Measurements from ENCODE around the gene PGS1. TPM values are rescaled to one million over a fixed set of nuclear protein-coding genes. Genes with fewer than 3 reads are reported as not detected.

The PGS1 gene
- total RNA-seq, 1 donor from 2014 or later = 52.0 TPM

DNA sequence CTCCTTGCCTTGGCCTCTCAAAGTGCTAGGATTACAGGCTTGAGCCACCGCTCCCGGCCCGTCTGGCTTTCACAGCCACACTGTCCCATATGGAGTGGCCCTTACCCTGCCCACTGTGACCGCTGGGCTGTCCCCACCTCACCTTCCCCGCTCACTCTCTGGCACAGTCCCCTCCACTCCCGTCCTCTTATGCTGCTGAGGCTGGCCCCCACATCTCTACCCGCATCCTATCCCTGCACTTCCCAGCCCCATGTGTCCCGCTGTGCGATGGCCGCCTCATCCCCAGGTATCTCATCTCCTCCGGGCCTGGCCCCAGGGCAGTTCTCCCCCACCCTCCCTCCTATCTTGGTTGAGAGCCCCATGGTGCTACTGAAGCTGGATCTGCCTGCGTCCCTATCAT is 93.2 kb downstream of the PGS1 start:
- TF ChIP-seq, protein P1, sequence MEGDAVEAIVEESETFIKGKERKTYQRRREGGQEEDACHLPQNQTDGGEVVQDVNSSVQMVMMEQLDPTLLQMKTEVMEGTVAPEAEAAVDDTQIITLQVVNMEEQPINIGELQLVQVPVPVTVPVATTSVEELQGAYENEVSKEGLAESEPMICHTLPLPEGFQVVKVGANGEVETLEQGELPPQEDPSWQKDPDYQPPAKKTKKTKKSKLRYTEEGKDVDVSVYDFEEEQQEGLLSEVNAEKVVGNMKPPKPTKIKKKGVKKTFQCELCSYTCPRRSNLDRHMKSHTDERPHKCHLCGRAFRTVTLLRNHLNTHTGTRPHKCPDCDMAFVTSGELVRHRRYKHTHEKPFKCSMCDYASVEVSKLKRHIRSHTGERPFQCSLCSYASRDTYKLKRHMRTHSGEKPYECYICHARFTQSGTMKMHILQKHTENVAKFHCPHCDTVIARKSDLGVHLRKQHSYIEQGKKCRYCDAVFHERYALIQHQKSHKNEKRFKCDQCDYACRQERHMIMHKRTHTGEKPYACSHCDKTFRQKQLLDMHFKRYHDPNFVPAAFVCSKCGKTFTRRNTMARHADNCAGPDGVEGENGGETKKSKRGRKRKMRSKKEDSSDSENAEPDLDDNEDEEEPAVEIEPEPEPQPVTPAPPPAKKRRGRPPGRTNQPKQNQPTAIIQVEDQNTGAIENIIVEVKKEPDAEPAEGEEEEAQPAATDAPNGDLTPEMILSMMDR (conservative IDR thresholded peaks at IDR 0.05) = no peak
- Mint-ChIP-seq H3K36me3 (ENCODE audit: low read depth) (no peaks in the 10 kb centered on the region), H3K27ac (ENCODE audit: unreplicated experiment) (peak overlapping the region; percentile 58), H3K9me3 (no peaks in the 10 kb centered on the region), H3K4me1 (no peaks in the 10 kb centered on the region), H3K4me3 (no peak overlapping the region), H3K27me3 (ENCODE audit: low read depth) (no peaks in the 10 kb centered on the region)
- no peak for DNase-seq (ENCODE audit: low read depth, low spot score)

DNA sequence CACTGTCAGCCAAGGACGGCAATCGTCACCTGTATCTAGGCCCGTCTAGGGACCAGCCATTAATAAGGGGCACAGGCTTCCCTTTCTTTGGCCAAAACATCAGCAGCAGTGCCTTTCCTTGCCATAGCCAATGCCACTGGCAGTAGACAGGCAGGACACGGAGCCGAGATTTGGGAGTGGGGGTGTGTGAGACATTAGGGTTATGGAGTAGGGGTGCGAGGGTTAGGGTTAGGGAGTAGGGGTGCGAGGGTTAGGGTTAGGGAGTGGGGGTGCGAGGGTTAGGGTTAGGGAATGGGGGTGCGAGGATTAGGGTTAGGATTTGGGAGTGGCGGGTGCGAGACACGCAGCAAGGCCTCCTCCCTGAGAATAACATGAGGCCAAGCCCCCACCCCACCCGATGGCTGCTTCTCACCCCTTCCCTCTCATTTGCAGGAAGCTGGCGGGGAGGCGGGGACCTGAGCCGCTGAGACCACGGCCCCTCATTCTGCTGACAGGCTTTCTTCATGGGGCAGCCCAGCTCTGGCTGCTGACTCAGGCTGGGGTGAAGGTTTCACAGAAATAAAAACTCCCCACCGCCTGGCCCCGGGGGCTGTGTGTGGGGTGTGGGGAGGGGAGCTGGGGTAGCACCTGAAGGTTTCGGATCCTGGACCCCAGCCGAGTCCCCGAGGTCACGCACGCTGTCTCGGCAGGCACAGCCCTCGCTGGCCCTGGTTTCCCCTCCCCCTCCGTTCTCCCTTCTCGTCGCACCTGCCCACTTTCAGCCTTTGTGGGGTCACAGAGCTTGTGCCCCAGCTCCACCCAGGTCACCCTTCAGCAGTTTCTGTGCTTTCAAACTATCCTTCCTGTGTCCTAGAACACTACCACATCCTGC is 93.8 kb downstream of the PGS1 start:
- H3K9me3 Mint-ChIP-seq = no peaks in the 10 kb centered on the region
- DNase-seq (ENCODE audit: low read depth, low spot score) = no peak
- no peaks in the 10 kb centered on the region for H3K27me3 Mint-ChIP-seq (ENCODE audit: low read depth)
- no peak overlapping the region for H3K4me3 Mint-ChIP-seq
- TF ChIP-seq, protein P1 (conservative IDR thresholded peaks at IDR 0.05) = no peak
- no peaks in the 10 kb centered on the region for H3K4me1 Mint-ChIP-seq
- H3K27ac Mint-ChIP-seq (ENCODE audit: unreplicated experiment) = peak overlapping the region; percentile 75
- no peaks in the 10 kb centered on the region for H3K36me3 Mint-ChIP-seq (ENCODE audit: low read depth)

DNA sequence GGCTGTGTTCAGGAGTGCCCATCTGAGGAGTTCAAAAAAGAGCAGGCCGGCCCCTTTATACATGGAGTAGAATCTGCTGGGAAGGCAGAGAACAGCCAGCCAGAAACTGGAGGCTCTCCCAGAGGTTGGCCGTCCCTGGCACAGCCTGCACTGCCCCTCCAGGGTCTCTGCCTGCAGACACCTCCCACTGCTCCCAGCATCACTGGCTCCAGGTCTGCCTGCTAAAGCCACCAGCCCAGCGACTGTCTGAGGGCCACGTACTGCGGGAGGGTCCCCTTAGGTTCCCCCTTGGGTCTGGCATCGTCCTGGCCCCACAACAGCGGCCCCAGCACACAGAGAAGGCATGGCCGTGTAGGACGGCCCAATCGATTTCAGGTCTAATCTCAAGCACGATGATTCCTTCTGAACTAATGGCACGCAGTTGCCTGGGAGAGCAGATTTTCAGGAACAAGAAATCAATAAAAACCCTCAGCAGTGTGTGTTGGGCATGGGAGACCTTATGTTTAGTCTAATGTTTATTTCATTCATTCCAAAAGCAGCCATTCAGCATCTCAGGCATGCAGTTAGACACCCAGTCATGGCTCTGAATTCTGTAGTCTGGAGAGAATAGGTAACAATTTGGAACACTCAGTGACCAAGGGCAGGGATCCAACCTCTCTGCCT is 95.6 kb downstream of the PGS1 start:
- no peak overlapping the region for H3K27ac Mint-ChIP-seq (ENCODE audit: unreplicated experiment)
- no peak overlapping the region for H3K4me3 Mint-ChIP-seq
- TF ChIP-seq, protein P1 (conservative IDR thresholded peaks at IDR 0.05) = no peak
- H3K4me1 Mint-ChIP-seq = no peaks in the 10 kb centered on the region
- no peaks in the 10 kb centered on the region for H3K36me3 Mint-ChIP-seq (ENCODE audit: low read depth)
- no peaks in the 10 kb centered on the region for H3K27me3 Mint-ChIP-seq (ENCODE audit: low read depth)
- no peaks in the 10 kb centered on the region for H3K9me3 Mint-ChIP-seq
- DNase-seq (ENCODE audit: low read depth, low spot score) = no peak

Other genes with a start within 250 kb of the PGS1 start
- gene TMC6, start 249.9 kb upstream of the PGS1 start, total RNA-seq = 85.0 and 86.0 TPM in 2 replicates
- gene TMC8, start 247.9 kb upstream of the PGS1 start, total RNA-seq = 0.71 and 0.79 TPM in 2 replicates
- gene C17orf99, start 232.3 kb upstream of the PGS1 start, total RNA-seq = not detected in 2 replicates
- 19.3 and 23.0 TPM in 2 replicates for gene SYNGR2, start 210.1 kb upstream of the PGS1 start, total RNA-seq
- gene TK1, start 191.6 kb upstream of the PGS1 start, total RNA-seq = 48.7 and 53.9 TPM in 2 replicates
- 38.1 and 41.9 TPM in 2 replicates for gene AFMID, start 191.3 kb upstream of the PGS1 start, total RNA-seq
- gene BIRC5, start 164.4 kb upstream of the PGS1 start, total RNA-seq = 123 and 134 TPM in 2 replicates
- not detected in 2 replicates for gene TMEM235, start 147.0 kb upstream of the PGS1 start, total RNA-seq
- gene SOCS3, start 18.6 kb upstream of the PGS1 start, total RNA-seq = 5.4 and 6.1 TPM in 2 replicates
- gene DNAH17, start 198.7 kb downstream of the PGS1 start, total RNA-seq = 0.09 TPM in 1 of 2 replicates, not detected in the other

All from neural crest cell (in vitro differentiated cells).